Osteoblast (primary cell): ENCODE results near the gene LRRC1. TPM values are rescaled to one million over a fixed set of nuclear protein-coding genes. Genes with fewer than 3 reads are reported as not detected.

Source experiments
- DNase-seq: peaks from one replicate; pipeline ENCODE4 v3.0.0; 2011; ENCODE audit warnings: low spot score, mixed read lengths; ENCODE audit not compliant: insufficient read length; ENCODE audit errors: missing footprints
- H2AFZ ChIP-seq: 2 replicates; pipeline ENCODE4 v1.6.0; 2011; ENCODE audit warnings: mild to moderate bottlenecking, low read length
- H3K27ac ChIP-seq: 2 replicates; pipeline ENCODE4 v1.5.1; 2011; ENCODE audit warnings: mild to moderate bottlenecking, low read depth, low read length, moderate library complexity
- H3K27me3 ChIP-seq: 2 replicates; pipeline ENCODE4 v1.6.0; 2012; ENCODE audit warnings: mild to moderate bottlenecking, control low read depth, inconsistent platforms, low read length, moderate library complexity; ENCODE audit not compliant: insufficient read depth
- H3K36me3 ChIP-seq: 2 replicates; pipeline ENCODE4 v1.5.1; 2011; ENCODE audit warnings: mild to moderate bottlenecking, low read length, control low read depth, moderate library complexity; ENCODE audit not compliant: insufficient read depth
- H3K4me1 ChIP-seq: 2 replicates; pipeline ENCODE4 v1.5.1; 2011; ENCODE audit warnings: mild to moderate bottlenecking, low read length, control low read depth, moderate library complexity; ENCODE audit not compliant: insufficient read depth
- H3K4me2 ChIP-seq: 2 replicates; pipeline ENCODE4 v1.6.0; 2011; ENCODE audit warnings: mild to moderate bottlenecking, low read length; ENCODE audit not compliant: insufficient read depth
- H3K4me3 ChIP-seq: fragments of 200-600 bp; sonication (generic); 3 replicates; pipeline ENCODE4 v1.5.1; 2012; ENCODE audit warnings: mild to moderate bottlenecking, low read length, inconsistent platforms; ENCODE audit not compliant: insufficient read depth
- H3K79me2 ChIP-seq: 2 replicates; pipeline ENCODE4 v1.6.0; 2012; ENCODE audit warnings: mild to moderate bottlenecking, low read length, control low read depth, inconsistent platforms; ENCODE audit not compliant: insufficient read depth
- H3K9me3 ChIP-seq: 2 replicates; pipeline ENCODE4 v1.5.1; 2011; ENCODE audit warnings: low read depth, low read length, control low read depth
- H4K20me1 ChIP-seq: 2 replicates; pipeline ENCODE4 v1.6.0; 2012; ENCODE audit warnings: mild to moderate bottlenecking, low read length, control low read depth; ENCODE audit not compliant: insufficient read depth
- total RNA-seq: library from RNA; depleted of rRNA; stranded (reverse); fragments of >200 nt; gene quantifications from 2 replicates; pipeline ENCODE4 v1.2.3, GENCODE V29; 2012
- TF ChIP-seq, protein P1 (sequence below): IDR thresholded peaks from 2 replicates; pipeline ENCODE4 v1.5.1; 2011; ENCODE audit warnings: mild to moderate bottlenecking, low read depth, low read length, moderate library complexity; ENCODE audit errors: extremely low read depth

Gene LRRC1
- total RNA-seq, 1 donor, result 7.2 TPM

DNA sequence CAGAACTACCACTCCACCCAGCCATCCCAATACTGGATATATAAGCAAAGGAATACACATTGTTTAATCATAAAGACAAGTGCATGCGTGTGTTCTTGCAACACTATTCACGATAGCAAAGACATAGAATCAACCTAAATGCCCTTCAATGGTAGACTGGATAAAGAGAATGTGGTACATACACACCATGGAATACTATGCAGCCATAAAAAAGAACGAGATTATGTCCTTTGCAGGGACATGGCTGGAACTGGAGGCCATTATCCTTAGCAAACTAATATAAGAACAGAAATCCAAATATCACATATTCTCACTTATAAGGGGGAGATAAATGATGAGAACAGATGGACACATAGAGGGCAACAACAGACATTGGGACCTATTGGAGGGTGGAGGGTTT is 156.6 kb downstream of the LRRC1 start:
- Histone ChIP-seq H2AFZ (no peak overlapping the region), H3K4me1 (no peaks in the 10 kb centered on the region), H4K20me1 (no peaks in the 10 kb centered on the region), H3K4me2 (no peak overlapping the region), H3K79me2 (no peaks in the 10 kb centered on the region), H3K27me3 (peaks cover 3% of the 10 kb centered on the region), H3K4me3 (no peak overlapping the region), H3K9me3 (no peaks in the 10 kb centered on the region), H3K36me3 (no peaks in the 10 kb centered on the region), H3K27ac (no peak overlapping the region)
- TF ChIP-seq, protein P1, sequence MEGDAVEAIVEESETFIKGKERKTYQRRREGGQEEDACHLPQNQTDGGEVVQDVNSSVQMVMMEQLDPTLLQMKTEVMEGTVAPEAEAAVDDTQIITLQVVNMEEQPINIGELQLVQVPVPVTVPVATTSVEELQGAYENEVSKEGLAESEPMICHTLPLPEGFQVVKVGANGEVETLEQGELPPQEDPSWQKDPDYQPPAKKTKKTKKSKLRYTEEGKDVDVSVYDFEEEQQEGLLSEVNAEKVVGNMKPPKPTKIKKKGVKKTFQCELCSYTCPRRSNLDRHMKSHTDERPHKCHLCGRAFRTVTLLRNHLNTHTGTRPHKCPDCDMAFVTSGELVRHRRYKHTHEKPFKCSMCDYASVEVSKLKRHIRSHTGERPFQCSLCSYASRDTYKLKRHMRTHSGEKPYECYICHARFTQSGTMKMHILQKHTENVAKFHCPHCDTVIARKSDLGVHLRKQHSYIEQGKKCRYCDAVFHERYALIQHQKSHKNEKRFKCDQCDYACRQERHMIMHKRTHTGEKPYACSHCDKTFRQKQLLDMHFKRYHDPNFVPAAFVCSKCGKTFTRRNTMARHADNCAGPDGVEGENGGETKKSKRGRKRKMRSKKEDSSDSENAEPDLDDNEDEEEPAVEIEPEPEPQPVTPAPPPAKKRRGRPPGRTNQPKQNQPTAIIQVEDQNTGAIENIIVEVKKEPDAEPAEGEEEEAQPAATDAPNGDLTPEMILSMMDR, result no peak
- DNase-seq, result no peak

DNA sequence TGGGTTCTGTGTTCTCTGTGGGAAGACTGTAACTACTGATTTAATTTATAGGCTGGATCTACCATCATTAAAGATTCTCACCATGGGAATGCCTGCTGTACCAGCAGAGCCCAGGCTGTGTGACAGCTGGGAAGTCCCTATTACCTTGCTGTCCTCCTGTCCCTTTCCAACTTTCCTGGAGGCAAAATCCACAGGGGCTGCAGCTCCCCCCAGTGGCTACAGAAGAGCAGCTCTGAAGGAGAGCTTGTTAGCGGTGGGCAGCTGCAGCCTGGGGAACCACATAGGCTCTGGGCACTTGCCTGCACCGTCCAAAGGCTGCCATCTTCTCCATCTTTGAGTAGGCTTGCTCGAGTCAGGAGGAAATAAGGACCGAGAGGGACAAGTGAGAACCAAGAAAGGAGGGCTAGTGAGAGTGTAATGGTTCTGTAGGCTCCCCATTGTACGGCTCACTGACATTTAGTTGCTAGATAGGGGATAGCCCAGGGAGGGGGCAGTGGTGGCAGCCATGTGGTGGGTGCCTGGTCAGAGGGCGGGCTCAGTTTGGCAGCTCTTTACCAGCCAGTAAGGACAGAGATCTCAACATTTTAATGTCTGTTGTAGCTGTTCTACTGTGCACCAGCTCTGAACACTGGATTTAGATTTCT is 161.4 kb downstream of the LRRC1 start:
- no peaks in the 10 kb centered on the region for H3K36me3 ChIP-seq
- no peak overlapping the region for H3K4me2 ChIP-seq
- no peak for DNase-seq
- no peak overlapping the region for H2AFZ ChIP-seq
- peaks cover 8% of the 10 kb centered on the region for H3K4me1 ChIP-seq
- H3K9me3 ChIP-seq, result no peaks in the 10 kb centered on the region
- peaks cover 6% of the 10 kb centered on the region for H3K27me3 ChIP-seq
- H3K4me3 ChIP-seq, result no peak overlapping the region
- H3K27ac ChIP-seq, result no peak overlapping the region
- H4K20me1 ChIP-seq, result no peaks in the 10 kb centered on the region
- TF ChIP-seq, protein P1, result peak; percentile 77
- no peaks in the 10 kb centered on the region for H3K79me2 ChIP-seq

DNA sequence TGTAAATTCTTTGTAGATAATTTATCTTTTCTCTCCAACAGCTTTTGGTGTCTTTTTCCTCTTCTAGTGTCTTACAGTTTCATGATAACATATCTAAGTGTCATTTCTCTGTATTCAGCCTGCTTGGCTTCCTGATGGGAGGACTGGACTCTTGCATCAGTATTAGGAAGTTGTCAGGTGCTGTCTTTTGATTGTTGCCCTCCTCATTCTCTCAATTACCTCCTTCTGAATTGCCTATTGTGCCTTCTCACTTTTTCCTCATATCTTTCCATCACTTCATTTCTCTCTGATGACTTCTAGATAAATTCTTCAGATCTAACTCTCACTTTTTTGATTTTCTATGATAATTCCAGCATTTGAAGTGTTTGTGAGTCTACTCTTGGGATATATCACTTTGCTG is 162.0 kb downstream of the LRRC1 start:
- Histone ChIP-seq H3K27ac (no peak overlapping the region), H3K4me1 (peaks cover 8% of the 10 kb centered on the region), H3K79me2 (no peaks in the 10 kb centered on the region), H3K27me3 (peaks cover 6% of the 10 kb centered on the region), H3K9me3 (no peaks in the 10 kb centered on the region), H3K4me3 (no peak overlapping the region), H2AFZ (no peak overlapping the region), H3K36me3 (no peaks in the 10 kb centered on the region), H3K4me2 (no peak overlapping the region), H4K20me1 (no peaks in the 10 kb centered on the region)
- TF ChIP-seq, protein P1, result no peak
- no peak for DNase-seq

DNA sequence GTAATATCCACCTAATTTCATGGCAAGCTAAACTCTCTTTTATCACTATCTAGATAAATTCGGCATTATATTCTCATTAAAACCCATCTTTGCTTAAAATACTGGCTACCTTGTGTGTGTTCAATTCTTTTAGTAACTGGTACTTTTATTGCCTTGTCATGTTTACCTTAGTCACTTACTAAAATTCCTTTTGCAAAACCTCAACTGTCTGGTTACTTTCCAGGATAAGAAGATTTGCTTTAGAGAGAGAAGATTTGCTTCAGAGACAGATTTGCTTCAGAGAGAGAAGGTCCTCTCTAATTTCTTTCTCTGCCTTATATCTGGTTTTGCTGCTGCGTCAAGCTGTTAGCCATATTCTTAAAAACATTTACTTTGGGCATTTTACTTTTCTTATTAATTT is 164.9 kb downstream of the LRRC1 start:
- no peaks in the 10 kb centered on the region for H3K9me3 ChIP-seq
- H3K36me3 ChIP-seq, result no peaks in the 10 kb centered on the region
- DNase-seq, result no peak
- no peak overlapping the region for H2AFZ ChIP-seq
- no peak overlapping the region for H3K4me2 ChIP-seq
- H3K4me3 ChIP-seq, result no peak overlapping the region
- H4K20me1 ChIP-seq, result no peaks in the 10 kb centered on the region
- no peaks in the 10 kb centered on the region for H3K79me2 ChIP-seq
- no peak overlapping the region for H3K27ac ChIP-seq
- H3K4me1 ChIP-seq, result peaks cover 8% of the 10 kb centered on the region
- peaks cover 6% of the 10 kb centered on the region for H3K27me3 ChIP-seq
- TF ChIP-seq, protein P1, result no peak
